Activated CD8-positive, alpha-beta memory T cell treated with anti-CD3 and anti-CD28 coated beads, Interleukin-2, amount 50 U/mL, for 1 hour (primary cell): Measurements from ENCODE around the gene CYSTM1.
"Not testable (repeated sequence)": the region's sequence is repeated elsewhere in the genome, so short reads cannot be mapped to it uniquely, and the experiment has no call there.

ENCODE experiments used
- DNase-seq: peaks from one replicate; pipeline ENCODE4 v3.0.0-alpha.2; 2020; ENCODE audit errors: extremely low read depth

The CYSTM1 gene

DNA sequence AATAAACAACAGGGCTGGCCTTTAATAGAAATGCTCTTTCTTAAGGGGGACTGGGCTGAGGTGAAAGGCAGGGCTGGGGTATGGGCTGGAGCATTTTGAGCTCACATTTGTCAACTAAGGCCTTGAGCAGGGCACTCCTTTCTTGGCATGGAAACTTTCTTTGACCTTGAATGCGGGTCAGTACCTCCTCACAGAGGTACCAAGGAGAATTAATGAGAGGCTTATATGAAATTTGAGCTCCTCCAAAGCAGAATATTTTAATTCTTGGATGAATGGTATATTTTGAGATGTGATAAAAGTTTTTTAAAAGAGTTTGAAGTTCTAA is 3.1 kb downstream of the CYSTM1 start:
- DNase-seq: no peak

DNA sequence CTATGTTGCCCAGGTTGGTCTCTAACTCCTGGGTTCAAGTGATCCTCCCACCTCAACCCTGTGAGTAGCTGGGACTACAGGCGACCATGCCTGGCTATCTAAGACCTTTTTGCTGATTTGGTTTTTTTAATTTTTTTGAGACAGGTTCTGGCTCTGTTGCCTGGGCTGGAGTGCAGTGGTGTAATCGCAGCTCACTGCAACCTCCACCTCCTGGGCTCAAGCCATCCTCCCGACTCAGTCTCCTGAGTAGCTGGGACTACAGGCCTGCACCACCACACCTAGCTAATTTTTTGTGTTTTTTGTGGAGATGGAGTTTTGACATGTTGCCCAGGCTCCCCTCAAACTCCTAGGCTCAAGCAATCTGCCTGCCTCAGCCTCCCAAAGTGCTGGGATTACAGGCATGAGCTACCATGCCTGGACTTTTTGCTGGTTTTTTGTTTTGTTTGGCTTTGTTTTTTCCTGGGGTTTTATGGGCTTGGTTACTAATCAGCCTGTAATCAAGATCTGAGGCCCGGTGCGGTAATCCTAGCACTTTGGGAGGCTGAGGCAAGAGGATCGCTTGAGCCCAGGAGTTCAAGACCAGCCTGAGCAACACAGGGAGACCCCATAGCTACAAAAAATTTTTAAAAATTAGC is 3.6 kb downstream of the CYSTM1 start:
- DNase-seq: no peak

DNA sequence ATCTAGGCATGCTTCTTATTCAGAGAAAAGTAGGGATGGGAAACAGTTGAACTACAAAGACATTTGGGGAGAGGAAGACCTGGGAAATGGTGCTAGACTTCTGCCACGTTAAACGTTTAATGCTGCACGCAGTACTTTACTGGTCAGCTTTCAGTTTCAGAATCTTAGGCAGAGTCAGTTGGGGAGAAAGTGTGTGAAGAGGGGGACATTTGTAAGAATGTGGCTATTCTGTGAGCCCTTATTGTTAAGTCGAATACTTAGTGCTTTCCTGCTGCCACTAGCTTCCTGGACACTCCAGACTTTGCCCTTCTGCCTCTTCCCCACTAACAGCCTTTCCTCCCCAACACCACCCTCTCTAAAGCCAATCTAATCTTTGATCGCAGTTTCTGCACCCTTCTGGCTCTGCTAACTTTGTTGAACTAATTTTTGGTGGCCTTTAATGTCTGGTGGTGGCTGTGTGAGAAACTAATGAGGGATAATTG is 6.1 kb downstream of the CYSTM1 start:
- no peak for DNase-seq

DNA sequence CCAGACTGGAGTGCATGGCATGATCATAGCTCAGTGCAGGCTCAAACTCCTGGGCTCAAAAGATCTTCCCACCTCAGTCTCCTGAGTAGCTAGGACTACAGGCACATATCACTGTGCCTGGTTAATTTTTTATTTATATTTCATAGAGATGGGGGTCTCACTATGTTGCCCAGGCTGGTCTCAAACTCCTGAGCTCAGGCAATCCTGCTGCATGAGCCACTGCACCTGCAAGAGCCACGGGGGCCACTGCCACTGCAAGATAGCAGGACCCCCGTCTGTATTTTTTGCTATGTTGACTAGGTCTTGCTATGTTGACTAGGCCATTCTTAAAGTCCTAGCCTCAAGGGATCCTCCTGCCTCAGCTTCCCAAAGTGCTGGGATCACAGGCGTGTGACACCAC is 6.5 kb downstream of the CYSTM1 start:
- DNase-seq: no peak

DNA sequence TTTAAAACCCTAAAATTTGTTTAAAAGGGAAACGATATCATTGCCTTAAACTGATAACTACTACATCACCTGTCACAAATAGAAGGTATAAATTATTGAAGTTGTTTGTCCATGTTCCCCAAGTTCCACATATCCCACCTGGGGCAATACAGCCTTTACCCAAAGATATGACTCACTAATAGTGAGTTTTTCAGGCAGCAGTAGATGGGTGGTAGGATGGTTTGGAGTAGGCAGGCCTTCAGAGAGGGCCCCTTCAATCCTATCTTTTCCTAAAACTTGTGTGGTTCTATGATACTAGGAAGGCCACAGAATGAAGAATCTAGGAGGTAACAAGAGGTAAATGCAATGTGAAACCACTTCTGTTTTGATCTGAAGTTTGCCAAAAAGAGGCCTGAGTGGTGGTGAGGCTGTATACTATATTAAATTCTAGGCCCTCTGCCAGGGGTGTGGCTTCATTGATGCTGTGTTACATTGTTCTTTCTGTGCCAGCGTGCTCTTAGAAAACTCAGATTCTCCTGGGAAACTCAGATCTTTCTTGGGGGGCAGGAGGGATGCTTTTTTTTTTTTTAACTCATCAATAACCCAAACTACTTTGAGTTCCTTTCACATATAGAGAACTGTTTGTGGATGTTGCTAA is 7.2 kb downstream of the CYSTM1 start:
- DNase-seq: no peak

DNA sequence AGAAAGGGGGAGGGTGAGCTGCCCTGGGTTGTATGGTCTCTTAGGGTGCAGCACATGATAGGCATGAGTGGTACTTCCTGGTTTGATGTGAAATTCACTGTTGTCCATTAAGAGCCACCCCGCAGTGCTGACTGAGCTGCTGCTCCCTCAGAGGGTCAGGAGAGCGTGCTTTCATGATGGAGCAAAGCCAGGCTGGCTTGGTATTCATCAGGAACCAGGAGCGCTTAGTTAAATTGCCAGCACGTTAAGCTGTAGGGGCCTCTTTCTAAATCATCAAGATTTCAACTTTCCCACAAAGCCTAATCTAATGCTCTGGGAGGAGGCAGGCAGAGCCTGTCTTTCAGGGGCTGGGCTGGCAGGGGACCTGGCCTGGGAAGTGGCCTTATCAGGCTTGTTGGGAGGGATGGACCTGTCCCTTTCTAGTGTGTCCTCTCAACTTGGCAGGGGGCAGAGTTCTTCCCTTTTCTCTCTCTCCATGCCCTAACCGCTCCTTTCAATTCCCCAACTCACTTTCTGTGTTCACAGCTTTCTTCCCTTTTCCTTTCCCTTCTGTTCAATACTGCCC is 7.9 kb downstream of the CYSTM1 start:
- no peak for DNase-seq

DNA sequence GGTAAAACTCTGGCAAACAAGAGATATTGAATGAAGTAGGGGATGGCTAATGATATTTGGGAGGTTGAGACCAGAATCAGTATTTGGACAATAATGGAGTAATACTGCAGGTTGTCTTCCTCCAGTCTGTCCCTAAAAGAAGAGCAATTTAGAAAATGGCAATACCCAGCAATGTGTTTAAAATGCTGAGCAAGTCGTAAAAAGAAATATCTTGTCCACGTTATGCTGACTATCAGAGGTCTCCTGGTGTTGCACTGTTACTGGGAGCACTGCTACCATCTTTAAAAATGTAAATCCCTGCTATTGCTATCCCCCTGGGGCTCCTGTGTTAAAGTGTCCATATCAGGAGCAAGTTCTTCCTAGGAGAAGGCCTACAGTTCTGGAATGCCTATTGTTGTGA is 10.4 kb downstream of the CYSTM1 start:
- DNase-seq: no peak

DNA sequence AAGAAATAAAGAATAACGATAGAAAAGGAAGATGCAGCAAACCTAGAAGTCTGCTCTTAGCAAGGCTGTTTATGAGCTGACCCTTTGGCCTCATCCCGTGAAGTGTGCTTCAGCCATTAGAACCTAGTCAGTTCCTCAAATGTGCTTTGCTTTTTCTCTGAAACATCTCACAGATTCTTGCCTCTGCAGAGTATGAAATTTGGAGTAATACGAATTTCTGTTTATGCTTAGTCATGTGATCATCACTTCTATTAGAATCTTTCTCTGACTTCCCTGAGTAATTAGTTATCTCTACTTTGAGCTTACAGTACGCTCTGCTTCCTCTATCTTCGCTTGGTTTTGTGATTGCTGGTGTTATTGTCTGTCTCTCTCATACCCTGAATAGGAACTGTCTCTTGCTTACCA is 11.3 kb downstream of the CYSTM1 start:
- DNase-seq: no peak

DNA sequence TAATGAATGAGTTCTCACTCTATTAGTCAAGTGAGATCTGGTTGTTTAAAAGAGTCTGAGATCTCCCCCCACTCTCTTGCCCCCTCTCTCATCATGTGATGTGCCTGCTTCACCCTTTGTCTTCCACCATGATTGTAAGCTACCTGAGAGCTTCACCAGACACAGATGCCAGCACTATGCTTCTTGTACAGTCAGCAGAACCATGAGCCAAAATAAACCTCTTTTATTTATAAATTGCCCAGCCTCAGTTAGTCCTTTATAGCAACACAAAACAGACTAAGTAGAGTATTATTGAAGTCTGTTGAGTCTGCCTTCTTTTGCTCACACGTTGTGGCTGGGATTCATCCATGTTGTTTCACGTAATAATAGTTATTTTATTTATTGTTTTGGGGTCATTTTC is 14.3 kb downstream of the CYSTM1 start:
- DNase-seq: no peak

DNA sequence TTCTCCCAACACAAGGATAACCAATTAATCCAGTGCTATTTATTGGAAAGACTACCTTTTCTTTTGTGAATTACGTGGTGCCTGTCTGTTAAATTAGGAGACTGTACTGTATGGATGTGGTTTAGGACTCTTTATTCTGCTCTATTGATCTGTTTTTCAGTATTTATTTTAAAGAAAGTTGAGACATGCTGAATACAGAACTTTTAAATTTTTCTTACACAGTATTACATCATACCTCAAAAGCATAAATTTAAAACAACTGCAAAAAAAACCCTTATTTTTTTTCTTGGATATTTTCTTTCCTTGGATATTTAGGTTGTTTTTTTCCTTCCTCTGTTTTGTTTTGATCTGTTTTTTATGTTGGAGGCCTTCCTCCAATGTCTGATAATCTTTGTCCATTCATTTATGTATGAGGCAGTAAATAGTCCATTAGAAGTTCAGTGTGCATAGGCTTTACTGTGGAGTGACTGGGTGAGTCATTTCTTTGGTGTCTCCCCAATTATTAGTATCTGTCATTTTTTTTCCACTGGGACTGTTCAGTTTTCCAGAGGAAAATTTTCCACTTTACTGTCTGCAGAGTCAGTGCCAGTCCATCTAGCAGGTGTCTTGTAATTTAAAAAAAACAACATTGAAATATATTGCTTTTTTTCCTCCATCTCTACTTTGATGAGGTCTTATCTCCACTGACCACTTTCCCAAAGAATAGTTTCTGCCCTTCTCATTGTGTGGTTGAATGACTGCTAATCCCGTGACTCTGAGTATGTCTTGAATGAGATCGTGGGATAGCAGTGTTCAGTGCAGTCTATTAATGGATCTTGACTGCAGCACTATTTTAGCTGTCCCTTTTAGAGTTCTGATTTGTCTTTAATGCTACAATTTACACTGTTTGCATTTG is 15.2 kb downstream of the CYSTM1 start:
- DNase-seq: no peak

DNA sequence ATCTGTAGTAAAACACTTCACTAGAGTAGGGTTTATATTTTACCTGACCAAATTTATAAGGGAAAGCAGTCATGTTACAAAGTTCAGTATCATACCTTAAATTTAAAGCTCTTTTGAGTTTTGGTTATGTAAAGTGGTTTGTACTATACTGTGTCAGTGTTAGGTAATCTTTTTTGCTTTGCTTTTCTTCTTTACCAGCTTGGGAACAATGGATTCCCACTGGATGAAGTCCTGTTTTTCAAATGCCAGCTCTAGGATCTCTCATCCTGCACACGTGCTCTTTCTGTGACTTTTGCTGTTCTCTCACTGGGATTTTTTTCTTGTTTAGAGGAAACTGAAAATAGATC is 15.9 kb downstream of the CYSTM1 start:
- no peak for DNase-seq

DNA sequence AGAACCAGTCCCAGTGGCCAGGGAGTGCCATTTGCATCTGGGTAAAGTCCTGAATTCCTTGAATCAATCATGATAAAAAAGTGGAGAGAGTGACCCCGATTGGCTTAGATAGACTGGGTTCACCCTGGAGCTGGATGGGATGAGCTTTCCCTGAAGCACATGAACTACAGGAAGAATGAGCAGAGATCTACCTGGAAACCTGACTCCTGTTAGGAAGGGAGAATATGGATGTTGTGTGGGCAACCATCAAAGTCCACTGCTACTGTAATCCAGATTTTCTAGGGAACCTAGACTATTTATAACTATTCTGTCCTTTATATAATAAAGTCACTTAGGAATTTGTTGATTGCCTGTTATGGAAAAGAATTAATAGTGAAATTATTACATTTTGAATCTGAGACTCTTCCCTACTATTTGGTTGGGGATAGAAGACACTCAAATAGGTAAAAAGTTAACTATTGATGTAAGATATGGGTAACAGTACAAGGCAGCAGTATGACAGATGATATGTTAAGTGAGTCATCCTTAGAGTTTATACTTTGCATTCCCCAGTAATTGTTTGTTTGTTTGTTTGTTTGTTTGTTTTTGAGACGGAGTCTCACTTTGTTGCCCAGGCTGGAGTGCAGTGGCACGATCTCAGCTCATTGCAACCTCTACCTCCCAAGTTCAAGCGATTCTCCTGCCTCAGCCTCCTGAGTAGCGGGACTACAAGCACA is 17.9 kb downstream of the CYSTM1 start:
- DNase-seq: no peak

DNA sequence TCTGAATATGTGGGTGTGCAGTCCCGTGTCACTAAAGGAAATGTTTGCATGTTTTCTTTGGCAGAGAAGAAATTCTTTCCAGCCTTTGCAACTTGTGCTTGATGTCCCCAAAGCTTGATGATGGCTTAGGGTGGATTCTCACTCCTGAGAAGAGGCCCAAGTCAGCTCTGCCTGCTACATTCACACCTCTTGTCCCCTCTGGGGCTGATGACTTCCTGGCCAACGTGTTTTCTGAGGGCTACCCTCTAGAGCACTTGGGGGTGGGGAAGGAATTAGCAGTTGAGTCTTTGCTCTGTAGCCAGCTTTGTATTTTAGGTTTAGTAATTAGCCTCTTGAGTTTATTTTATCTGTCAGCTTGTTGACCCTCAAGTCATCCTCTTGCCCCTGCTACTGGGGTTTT is 19.7 kb downstream of the CYSTM1 start:
- no peak for DNase-seq

DNA sequence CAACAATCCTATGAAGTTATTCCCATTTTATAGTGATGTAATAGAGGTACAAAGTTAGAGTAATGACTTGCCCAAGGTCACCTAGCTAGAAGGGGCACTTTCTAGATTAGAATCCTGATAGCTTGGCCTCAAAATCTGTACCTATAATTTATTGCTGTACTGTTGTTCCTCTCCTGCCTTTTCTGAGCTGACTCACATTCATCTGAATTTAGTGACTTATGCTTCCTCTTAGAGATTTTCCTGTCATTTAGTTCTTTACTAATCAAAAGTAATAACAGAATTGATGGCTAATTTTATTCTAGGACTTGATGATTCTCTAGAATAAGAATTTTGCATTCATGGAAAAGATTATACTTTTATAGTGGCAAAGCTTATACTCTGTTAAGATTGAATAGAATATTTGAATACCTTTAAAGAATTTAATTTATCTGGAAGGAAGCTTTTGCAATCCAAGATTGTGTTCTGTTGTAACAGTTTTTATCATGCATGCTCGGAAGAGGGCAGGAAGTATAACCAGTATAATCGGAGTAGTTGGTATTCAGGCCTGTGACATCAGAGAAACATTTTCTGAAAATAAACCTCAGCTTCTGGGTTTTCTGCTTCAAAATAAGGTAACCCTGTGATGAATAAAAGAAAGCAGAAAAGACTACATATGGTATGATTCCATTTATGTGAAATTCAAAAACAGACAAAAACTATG is 21.3 kb downstream of the CYSTM1 start:
- no peak for DNase-seq

DNA sequence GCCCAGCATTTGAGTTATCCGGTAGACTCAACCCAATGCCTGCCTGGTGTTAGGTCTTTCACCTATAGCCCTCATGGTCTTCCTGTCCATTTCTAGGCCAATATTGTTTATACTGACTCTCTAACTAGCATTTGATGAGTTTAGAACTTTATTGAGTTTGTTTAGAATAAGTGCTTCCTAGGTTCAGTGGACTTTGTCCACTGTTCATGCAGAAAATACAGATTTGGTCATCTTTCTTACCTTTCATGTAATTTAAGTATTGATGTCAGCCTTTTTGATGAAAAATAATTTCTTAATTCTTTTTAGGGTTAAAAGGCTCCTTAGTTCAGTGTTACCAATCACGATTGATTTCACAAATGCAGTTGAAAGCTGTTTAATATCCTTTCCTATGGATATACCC is 22.0 kb downstream of the CYSTM1 start:
- DNase-seq: no peak

DNA sequence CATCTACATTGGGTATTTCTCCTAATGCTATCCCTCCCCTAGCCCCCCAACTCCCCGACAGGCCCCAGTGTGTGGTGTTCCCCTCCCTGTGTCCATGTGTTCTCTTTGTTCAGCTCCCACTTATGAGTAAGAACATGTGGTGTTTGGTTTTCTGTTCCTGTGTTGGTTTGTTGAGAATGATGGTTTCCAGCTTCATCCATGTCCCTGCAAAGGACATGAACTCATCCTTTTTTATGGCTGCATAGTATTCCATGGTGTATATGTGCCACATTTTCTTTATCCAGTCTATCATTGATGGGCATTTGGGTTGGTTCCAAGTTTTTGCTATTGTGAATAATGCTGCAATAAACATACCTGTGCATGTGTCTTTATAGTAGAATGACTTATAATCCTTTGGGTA is 23.9 kb downstream of the CYSTM1 start:
- DNase-seq: not testable (repeated sequence)

DNA sequence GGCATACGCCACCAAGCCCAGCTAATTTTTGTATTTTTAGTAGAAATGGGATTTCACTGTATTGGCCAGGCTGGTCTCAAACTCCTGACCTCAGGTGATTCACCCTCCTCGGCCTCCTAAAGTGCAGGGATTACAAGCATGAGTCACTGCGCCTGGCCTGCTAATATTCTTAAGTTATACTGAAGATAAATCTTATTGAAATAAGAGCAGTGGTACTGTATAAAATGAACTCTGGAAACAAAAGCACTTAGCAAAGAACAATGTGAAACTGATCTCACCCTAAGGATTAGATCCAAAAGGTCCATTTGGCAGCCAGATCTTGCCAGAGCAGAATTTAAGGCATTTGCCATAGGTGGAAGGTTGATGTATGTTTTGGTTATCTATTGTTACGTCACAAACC is 27.1 kb downstream of the CYSTM1 start:
- no peak for DNase-seq

DNA sequence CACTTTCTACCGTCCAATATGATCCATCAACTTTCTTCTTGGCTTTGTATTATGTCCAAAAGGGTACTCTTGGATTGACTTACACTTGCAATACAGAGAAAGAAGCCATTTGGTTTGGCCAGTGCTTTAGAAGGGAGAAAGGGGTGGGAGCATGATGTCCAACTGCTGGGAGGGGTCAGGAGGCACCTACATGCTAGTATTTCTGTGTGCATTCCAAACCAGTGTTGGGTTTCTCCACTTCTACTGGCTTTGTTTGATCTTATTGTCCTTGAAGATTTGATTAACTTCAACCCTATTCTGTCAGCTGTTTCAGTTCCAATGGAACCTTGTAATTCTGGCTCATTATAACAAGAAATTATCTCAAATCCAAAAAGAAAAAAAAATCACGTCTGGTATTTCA is 27.6 kb downstream of the CYSTM1 start:
- no peak for DNase-seq

DNA sequence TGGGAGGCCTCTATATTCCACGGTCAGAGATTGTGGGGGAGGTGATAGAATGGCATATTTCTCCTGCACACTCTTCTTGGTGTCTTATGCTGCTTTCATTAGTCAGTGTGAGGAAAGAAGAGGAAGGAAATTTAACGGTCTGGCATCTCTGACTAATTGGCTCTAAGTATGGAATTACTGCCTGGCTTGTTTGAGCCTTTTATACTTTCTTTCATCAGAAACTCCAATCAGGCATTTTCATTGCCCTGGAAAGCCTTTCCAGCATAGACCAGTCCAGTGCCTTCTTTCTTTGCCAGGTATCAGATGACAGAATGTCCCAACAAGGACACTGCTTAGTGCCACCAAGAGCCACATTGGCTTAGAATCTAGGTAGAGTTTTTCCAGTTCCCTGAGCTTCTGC is 30.2 kb downstream of the CYSTM1 start:
- no peak for DNase-seq

DNA sequence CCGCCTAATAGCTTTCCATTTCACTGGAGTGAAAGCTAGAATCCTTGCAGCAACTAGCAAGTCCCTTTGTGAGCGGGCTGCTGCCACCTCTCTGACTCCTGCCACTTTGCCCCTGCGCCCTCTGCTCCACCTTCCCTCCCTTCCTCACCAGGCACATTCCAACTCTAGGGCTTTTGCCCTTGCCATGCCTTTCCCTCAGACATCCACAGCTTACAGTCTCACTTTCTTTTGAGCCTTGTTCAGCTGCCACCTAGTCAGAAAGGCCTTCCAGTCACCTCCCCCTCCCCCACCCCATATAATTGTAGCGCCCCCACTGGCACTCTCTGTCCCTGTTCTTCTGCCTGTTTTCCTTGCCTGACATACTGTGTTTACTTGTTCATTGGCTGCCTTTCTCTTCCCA is 31.0 kb downstream of the CYSTM1 start:
- no peak for DNase-seq

DNA sequence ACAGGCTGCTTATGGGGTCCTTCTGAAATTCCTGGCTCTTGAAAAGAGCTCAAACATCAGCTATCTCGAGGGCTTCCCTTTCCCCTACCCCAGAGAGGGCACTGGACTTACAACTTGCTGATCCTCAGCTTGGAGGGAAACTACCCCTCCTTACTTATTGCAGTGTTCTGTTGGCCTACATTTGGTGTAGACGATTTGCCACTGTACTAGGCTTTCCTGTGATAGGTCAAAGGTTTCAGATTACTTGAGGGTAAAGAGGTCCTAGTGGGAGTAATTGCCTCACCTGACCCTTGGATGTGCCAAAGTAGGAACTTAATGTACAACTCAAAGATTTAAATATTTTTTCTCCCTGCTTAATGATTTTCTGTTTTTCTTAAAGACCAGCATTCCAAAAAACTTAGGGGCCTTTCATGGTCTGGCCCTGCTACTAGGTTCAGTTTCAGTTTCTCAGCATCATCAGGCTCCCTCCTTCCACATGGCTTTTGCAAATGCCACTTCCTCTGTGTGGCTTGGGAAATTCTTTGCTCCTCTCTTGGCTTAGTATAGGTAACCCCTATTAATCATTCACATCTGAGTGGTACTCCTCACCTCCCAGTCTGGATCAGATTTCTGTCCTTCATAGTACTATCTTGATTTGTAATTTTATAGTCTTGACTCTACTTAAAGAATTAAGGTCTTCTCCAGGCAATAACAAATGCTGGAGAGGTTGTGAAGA is 32.4 kb downstream of the CYSTM1 start:
- DNase-seq: no peak
